CD14-positive monocyte (primary cell): Measurements from ENCODE around the gene PRTFDC1. TPM values are rescaled to one million over a fixed set of nuclear protein-coding genes. Genes with fewer than 3 reads are reported as not detected.

Source experiments
- DNase-seq, 3 donors: peaks; one replicate each; pipeline ENCODE4 v3.0.0-alpha.2; 2011 to 2022
- H2AFZ ChIP-seq: 2 replicates; pipeline ENCODE4 v1.6.0; 2012; ENCODE audit warnings: mild to moderate bottlenecking, low read depth, low read length, inconsistent platforms; ENCODE audit not compliant: insufficient read depth, poor library complexity, severe bottlenecking
- H3K27ac ChIP-seq, 2 donors: 1 replicate in 1 of 2; 2 replicates in 1 of 2; pipeline ENCODE4 v1.5.1; 2012 to 2013; ENCODE audit warnings: low read length in 2 of 2, control low read depth in 1 of 2, inconsistent platforms in 1 of 2, low read depth in 1 of 2, mild to moderate bottlenecking in 1 of 2
- H3K27me3 ChIP-seq, 2 donors: one replicate each; pipeline versions ENCODE4 v1.6.0 to v1.6.1; 2011 to 2013; ENCODE audit warnings: low read length in 2 of 2; ENCODE audit not compliant: control insufficient read depth in 2 of 2, insufficient read depth in 2 of 2
- H3K36me3 ChIP-seq, 2 donors: replicated peaks in 1 of 2; 1 replicate in 1 of 2; 2 replicates in 1 of 2; pipeline versions ENCODE4 v1.5.1 to v1.6.1; 2012 to 2013; ENCODE audit warnings: low read length in 2 of 2, control low read depth in 1 of 2, inconsistent platforms in 1 of 2, mild to moderate bottlenecking in 1 of 2; ENCODE audit not compliant: insufficient read depth in 2 of 2, control insufficient read depth in 1 of 2
- H3K4me1 ChIP-seq, 2 donors: 1 replicate in 1 of 2; 2 replicates in 1 of 2; pipeline versions ENCODE4 v1.5.1 to v1.6.1; 2012 to 2013; ENCODE audit warnings: low read length in 2 of 2, control low read depth in 1 of 2, inconsistent platforms in 1 of 2, mild to moderate bottlenecking in 1 of 2, moderate library complexity in 1 of 2; ENCODE audit not compliant: insufficient read depth in 2 of 2, control insufficient read depth in 1 of 2
- H3K4me2 ChIP-seq: replicated peaks from 2 replicates; pipeline ENCODE3; 2012; ENCODE audit warnings: low read length, moderate library complexity, mild to moderate bottlenecking; ENCODE audit not compliant: poor library complexity, severe bottlenecking; ENCODE audit errors: extremely low read depth
- H3K4me3 ChIP-seq, 3 experiments: fragments of 200-600 bp in 1 of 3; sonication (generic) in 1 of 3; replicated peaks in 1 of 3; 1 replicate in 2 of 3; 2 replicates in 1 of 3; pipeline ENCODE4 v1.5.1; 2011 to 2013; ENCODE audit warnings: low read length in 3 of 3, mild to moderate bottlenecking in 3 of 3, control low read depth in 2 of 3, low read depth in 2 of 3, inconsistent platforms in 1 of 3, moderate library complexity in 1 of 3
- H3K79me2 ChIP-seq: 2 replicates; pipeline ENCODE4 v1.6.0; 2012; ENCODE audit warnings: mild to moderate bottlenecking, control low read depth, inconsistent platforms, low read length, moderate library complexity; ENCODE audit not compliant: insufficient read depth
- H3K9ac ChIP-seq: 2 replicates; pipeline ENCODE4 v1.6.0; 2017; ENCODE audit warnings: low read length, mild to moderate bottlenecking; ENCODE audit not compliant: insufficient read depth, poor library complexity, severe bottlenecking
- H3K9me3 ChIP-seq, 2 donors: replicated peaks in 1 of 2; 1 replicate in 1 of 2; 2 replicates in 1 of 2; pipeline versions ENCODE4 v1.5.1 to v1.6.1; 2012 to 2013; ENCODE audit warnings: low read length in 2 of 2, control low read depth in 1 of 2; ENCODE audit not compliant: control insufficient read depth in 1 of 2, insufficient read depth in 1 of 2
- H4K20me1 ChIP-seq: 2 replicates; pipeline ENCODE4 v1.6.0; 2012; ENCODE audit warnings: mild to moderate bottlenecking, low read length, control low read depth, moderate library complexity; ENCODE audit not compliant: insufficient read depth
- H3K27ac Mint-ChIP-seq, 7 donors: one replicate each; pipeline ENCODE4 v1.8.0; 2020; ENCODE audit warnings: mild to moderate bottlenecking in 7 of 7, mixed read lengths in 7 of 7, moderate library complexity in 6 of 7, inconsistent platforms in 2 of 7
- H3K27me3 Mint-ChIP-seq, 3 donors: one replicate each; pipeline ENCODE4 v1.8.0; 2021 to 2022; ENCODE audit warnings: low read depth in 3 of 3, mild to moderate bottlenecking in 3 of 3, mixed read lengths in 3 of 3, moderate library complexity in 3 of 3, inconsistent platforms in 1 of 3
- H3K36me3 Mint-ChIP-seq, 2 donors: one replicate each; pipeline ENCODE4 v1.8.0; 2020; ENCODE audit warnings: mixed read lengths in 2 of 2, inconsistent platforms in 1 of 2, mild to moderate bottlenecking in 1 of 2
- H3K4me1 Mint-ChIP-seq: one replicate; pipeline ENCODE4 v1.8.0; 2020; ENCODE audit warnings: mild to moderate bottlenecking, mixed read lengths
- H3K4me3 Mint-ChIP-seq, 2 donors: one replicate each; pipeline ENCODE4 v1.8.0; 2020; ENCODE audit warnings: mild to moderate bottlenecking in 2 of 2, mixed read lengths in 2 of 2, moderate library complexity in 1 of 2
- H3K9me3 Mint-ChIP-seq, 7 donors: one replicate each; pipeline ENCODE4 v1.8.0; 2020 to 2022; ENCODE audit warnings: mixed read lengths in 7 of 7, mild to moderate bottlenecking in 6 of 7, moderate library complexity in 6 of 7, inconsistent platforms in 2 of 7
- WGBS: methylation state at CpG from one replicate; pipeline ENCODE4 v1.1.5; 2013; ENCODE audit warnings: missing lambda C conversion rate; ENCODE audit not compliant: insufficient coverage; 5-methylcytosine and 5-hydroxymethylcytosine counted together
- intact Hi-C, 2 donors: fragments of 100-400 bp; cut with micrococcal nuclease; formaldehyde crosslinking; loops; one replicate each; pipeline versions ENCODE4 v1.15.0 to v1.15.1; 2023
- polyA plus RNA-seq, 3 donors: library from polyadenylated mRNA; depleted of rRNA in 1 of 3; unstranded in 2 of 3; stranded (reverse) in 1 of 3; fragments of 300-500 nt in 2 of 3; fragments of >200 nt in 1 of 3; fragmentation: Illumina TruSeq in 2 of 3; gene quantifications; 1 replicate in 2 of 3; 2 replicates in 1 of 3; pipeline ENCODE4 v1.2.3, GENCODE V29; 2012 to 2021
- TF ChIP-seq, protein P1 (sequence below): fragments of 200-600 bp; IDR thresholded peaks from one replicate; pipeline ENCODE4 v1.8.0; 2022; ENCODE audit warnings: antibody characterized with exemption, mild to moderate bottlenecking

PRTFDC1 gene
- polyA plus RNA-seq, 3 donors, result not detected

DNA sequence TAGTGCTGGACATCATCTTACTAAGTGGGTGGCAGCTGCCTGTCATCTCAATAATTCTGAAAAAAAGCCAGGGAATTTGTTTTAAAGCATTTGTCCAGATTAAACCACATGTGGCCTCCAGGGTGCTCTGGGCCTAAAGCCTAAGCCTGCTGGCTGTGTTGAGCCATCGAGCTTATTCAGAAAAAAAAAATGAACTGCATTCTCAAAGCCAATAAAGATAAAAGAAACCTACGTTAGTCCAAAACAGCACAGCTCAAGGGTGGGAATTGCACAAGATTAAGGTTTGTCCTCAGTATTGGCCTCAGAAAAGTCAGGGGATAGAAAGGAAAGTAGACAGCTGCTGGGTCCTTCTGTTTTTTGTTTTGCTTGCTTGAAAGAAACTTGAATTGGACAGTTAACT lies 22.6 kb upstream of the PRTFDC1 start:
- Histone ChIP-seq H3K4me3 (no peak overlapping the region), H3K4me2 (no peak overlapping the region), H3K9me3 (no peaks in the 10 kb centered on the region), H2AFZ (no peak overlapping the region), H3K27ac (no peak overlapping the region), H3K79me2 (no peaks in the 10 kb centered on the region), H3K9ac (no peak overlapping the region), H3K4me1 (no peaks in the 10 kb centered on the region), H3K36me3 (no peaks in the 10 kb centered on the region), H3K27me3 (no peaks in the 10 kb centered on the region), H4K20me1 (no peaks in the 10 kb centered on the region)
- DNase-seq, result no peak
- WGBS, result 100% methylated on average over 1 of the region's 2 CpGs
- no peaks in the 10 kb centered on the region for H3K4me1 Mint-ChIP-seq
- H3K9me3 Mint-ChIP-seq, result peaks cover 0 to 4% (median 0%) of the 10 kb centered on the region in 7 donors
- TF ChIP-seq, protein P1, sequence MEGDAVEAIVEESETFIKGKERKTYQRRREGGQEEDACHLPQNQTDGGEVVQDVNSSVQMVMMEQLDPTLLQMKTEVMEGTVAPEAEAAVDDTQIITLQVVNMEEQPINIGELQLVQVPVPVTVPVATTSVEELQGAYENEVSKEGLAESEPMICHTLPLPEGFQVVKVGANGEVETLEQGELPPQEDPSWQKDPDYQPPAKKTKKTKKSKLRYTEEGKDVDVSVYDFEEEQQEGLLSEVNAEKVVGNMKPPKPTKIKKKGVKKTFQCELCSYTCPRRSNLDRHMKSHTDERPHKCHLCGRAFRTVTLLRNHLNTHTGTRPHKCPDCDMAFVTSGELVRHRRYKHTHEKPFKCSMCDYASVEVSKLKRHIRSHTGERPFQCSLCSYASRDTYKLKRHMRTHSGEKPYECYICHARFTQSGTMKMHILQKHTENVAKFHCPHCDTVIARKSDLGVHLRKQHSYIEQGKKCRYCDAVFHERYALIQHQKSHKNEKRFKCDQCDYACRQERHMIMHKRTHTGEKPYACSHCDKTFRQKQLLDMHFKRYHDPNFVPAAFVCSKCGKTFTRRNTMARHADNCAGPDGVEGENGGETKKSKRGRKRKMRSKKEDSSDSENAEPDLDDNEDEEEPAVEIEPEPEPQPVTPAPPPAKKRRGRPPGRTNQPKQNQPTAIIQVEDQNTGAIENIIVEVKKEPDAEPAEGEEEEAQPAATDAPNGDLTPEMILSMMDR, result no peak
- H3K27ac Mint-ChIP-seq, result no peak overlapping the region
- peaks cover 2 to 4% (median 3%) of the 10 kb centered on the region in 3 donors for H3K27me3 Mint-ChIP-seq
- no peak overlapping the region for H3K4me3 Mint-ChIP-seq
- intact Hi-C loops, result no loop called here
- no peaks in the 10 kb centered on the region for H3K36me3 Mint-ChIP-seq

DNA sequence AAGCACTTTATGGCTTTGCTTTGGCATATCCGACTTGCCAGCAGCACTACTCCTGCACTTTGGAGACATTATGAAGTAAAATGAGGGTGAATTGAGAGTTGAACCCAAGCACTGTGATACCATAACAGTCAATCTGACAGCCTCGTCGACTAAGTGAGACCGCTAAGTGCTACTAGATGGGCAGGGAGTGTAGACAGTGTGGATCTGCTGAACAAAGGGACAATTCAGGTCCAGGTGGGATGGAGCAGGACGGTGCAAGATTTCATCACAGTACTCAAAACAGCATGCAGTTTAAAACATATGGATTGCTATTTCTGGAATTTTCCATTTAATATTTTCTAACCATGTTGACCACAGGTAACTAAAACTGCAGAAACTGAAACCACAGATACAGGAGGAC lies 20.8 kb upstream of the PRTFDC1 start:
- H3K79me2 ChIP-seq, result no peaks in the 10 kb centered on the region
- TF ChIP-seq, protein P1, result no peak
- no peak overlapping the region for H3K4me3 Mint-ChIP-seq

More for the DNA sequence above, 20.8 kb upstream of the PRTFDC1 start:
- no peaks in the 10 kb centered on the region for H3K4me1 Mint-ChIP-seq
- H3K36me3 Mint-ChIP-seq, result no peaks in the 10 kb centered on the region
- Histone ChIP-seq H3K9me3 (no peaks in the 10 kb centered on the region), H3K4me1 (no peaks in the 10 kb centered on the region), H3K36me3 (no peaks in the 10 kb centered on the region), H4K20me1 (no peaks in the 10 kb centered on the region), H3K27ac (no peak overlapping the region), H2AFZ (no peak overlapping the region), H3K4me2 (no peak overlapping the region), H3K27me3 (no peaks in the 10 kb centered on the region), H3K9ac (no peak overlapping the region), H3K4me3 (no peak overlapping the region)
- H3K9me3 Mint-ChIP-seq, result peaks cover 0 to 4% (median 0%) of the 10 kb centered on the region in 7 donors
- peaks cover 2 to 4% (median 3%) of the 10 kb centered on the region in 3 donors for H3K27me3 Mint-ChIP-seq
- intact Hi-C loops, result no loop called here
- no peak overlapping the region for H3K27ac Mint-ChIP-seq
- DNase-seq, result no peak
- no CpG with 5 or more reads among the region's 5 CpGs for WGBS
